ENCODE measurements around the gene CANT1. TPM values are rescaled to one million over a fixed set of nuclear protein-coding genes. Genes with fewer than 3 reads are reported as not detected.

CANT1 gene
- total RNA-seq, 1 donor from 2014 or later: 23.1 TPM

- DNase-seq (ENCODE audit: extremely low spot score in 2 of 2): no peak
These were observed 16.9 kb downstream of the CANT1 start for GRCh38 chr17:78992542-78993212.

GRCh38 chr17:78991906-78992532, 17.5 kb downstream of the CANT1 start:
- TF ChIP-seq POLR2AphosphoS5 (IDR thresholded peaks at IDR 0.05; ENCODE audit: insufficient read depth in 1 of 2, low read depth in 1 of 2): no peak
- no peak for TF ChIP-seq POLR2A (IDR thresholded peaks at IDR 0.05)
- no peak for TF ChIP-seq CTCF (IDR thresholded peaks at IDR 0.05)
- no peaks in the 10 kb centered on the region for H3K27me3 ChIP-seq
- no peaks in the 10 kb centered on the region for H3K9me3 ChIP-seq
- DNase-seq (ENCODE audit: extremely low spot score in 2 of 2): no peak
- H3K27ac ChIP-seq: no peak overlapping the region
- H3K36me3 ChIP-seq: peaks cover 0 to 37% of the 10 kb centered on the region in 2 donors
- H3K4me1 ChIP-seq: peaks cover 24% of the 10 kb centered on the region
- no peak overlapping the region for H3K4me3 ChIP-seq
- intact Hi-C loops (cut with DNase I): no loop called here

More at GRCh38 chr17:78992542-78993212, 16.9 kb downstream of the CANT1 start:
- Histone ChIP-seq H3K27ac (no peak overlapping the region), H3K4me1 (peaks cover 22% of the 10 kb centered on the region), H3K4me3 (no peak overlapping the region), H3K9me3 (no peaks in the 10 kb centered on the region), H3K36me3 (peaks cover 0 to 44% of the 10 kb centered on the region in 2 donors), H3K27me3 (no peaks in the 10 kb centered on the region)
- TF ChIP-seq CTCF (IDR thresholded peaks at IDR 0.05) (no peak), POLR2A (IDR thresholded peaks at IDR 0.05) (no peak), POLR2AphosphoS5 (IDR thresholded peaks at IDR 0.05; ENCODE audit: insufficient read depth in 1 of 2, low read depth in 1 of 2) (no peak)
- intact Hi-C loops (cut with DNase I): no loop called here

GRCh38 chr17:78991017-78991738, 18.4 kb downstream of the CANT1 start:
- TF ChIP-seq POLR2A (IDR thresholded peaks at IDR 0.05) (no peak), CTCF (IDR thresholded peaks at IDR 0.05) (no peak), POLR2AphosphoS5 (IDR thresholded peaks at IDR 0.05; ENCODE audit: insufficient read depth in 1 of 2, low read depth in 1 of 2) (no peak)
- intact Hi-C loops (cut with DNase I): no loop called here
- H3K27ac ChIP-seq: no peak overlapping the region
- H3K36me3 ChIP-seq: peaks cover 0 to 29% of the 10 kb centered on the region in 2 donors
- no peak overlapping the region for H3K4me3 ChIP-seq
- peaks cover 24% of the 10 kb centered on the region for H3K4me1 ChIP-seq
- no peak for DNase-seq (ENCODE audit: extremely low spot score in 2 of 2)
- H3K9me3 ChIP-seq: no peaks in the 10 kb centered on the region
- no peaks in the 10 kb centered on the region for H3K27me3 ChIP-seq

- Histone ChIP-seq H3K27ac (no peak overlapping the region), H3K9me3 (no peaks in the 10 kb centered on the region), H3K4me3 (no peak overlapping the region), H3K4me1 (peaks cover 26% of the 10 kb centered on the region), H3K36me3 (peaks cover 0 to 24% of the 10 kb centered on the region in 2 donors), H3K27me3 (no peaks in the 10 kb centered on the region)
- intact Hi-C loops (cut with DNase I): no loop called here
- DNase-seq (ENCODE audit: extremely low spot score in 2 of 2): no peak
- TF ChIP-seq POLR2A (IDR thresholded peaks at IDR 0.05) (no peak), POLR2AphosphoS5 (IDR thresholded peaks at IDR 0.05; ENCODE audit: insufficient read depth in 1 of 2, low read depth in 1 of 2) (no peak), CTCF (IDR thresholded peaks at IDR 0.05) (no peak)
These were observed 19.1 kb downstream of the CANT1 start for GRCh38 chr17:78990349-78991016.
